ENCODE data around the gene MINPP1. TPM values are rescaled to one million over a fixed set of nuclear protein-coding genes. Genes with fewer than 3 reads are reported as not detected.
A peak's percentile ranks its signal among the peaks of the same experiment; 100 is the strongest.
"Not testable (repeated sequence)": the region's sequence is repeated elsewhere in the genome, so short reads cannot be mapped to it uniquely, and the experiment has no call there.

Gene MINPP1
- total RNA-seq (ENCODE audit: low replicate concordance), result 52.9 and 64.2 TPM in 2 replicates

DNA sequence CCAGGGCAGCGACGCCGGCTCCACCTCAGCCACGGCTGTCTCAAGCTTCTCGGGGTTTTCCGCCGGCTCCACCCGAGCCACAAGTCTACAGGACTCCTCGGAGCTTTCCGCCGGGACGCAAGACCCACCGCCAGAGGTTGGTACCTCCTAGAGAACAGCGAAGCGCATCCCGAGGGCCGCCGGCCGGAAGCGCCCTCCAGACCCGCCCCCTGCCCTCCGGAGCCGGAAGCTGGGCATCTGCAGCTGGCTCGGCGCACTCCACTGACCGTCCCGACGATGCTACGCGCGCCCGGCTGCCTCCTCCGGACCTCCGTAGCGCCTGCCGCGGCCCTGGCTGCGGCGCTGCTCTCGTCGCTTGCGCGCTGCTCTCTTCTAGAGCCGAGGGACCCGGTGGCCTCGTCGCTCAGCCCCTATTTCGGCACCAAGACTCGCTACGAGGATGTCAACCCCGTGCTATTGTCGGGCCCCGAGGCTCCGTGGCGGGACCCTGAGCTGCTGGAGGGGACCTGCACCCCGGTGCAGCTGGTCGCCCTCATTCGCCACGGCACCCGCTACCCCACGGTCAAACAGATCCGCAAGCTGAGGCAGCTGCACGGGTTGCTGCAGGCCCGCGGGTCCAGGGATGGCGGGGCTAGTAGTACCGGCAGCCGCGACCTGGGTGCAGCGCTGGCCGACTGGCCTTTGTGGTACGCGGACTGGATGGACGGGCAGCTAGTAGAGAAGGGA is at the start of gene MINPP1:
TSS of gene MINPP1 (plus strand) at position 254 of the 726 bp plus-strand sequence. CDS start at position 277, 23 bp downstream.
- DNase-seq (ENCODE audit: low spot score), result peak; percentile 94
- Histone ChIP-seq H3K4me2 (peak within 1 kb of the TSS; percentile 93), H3K27me3 (no peaks in the 10 kb centered on the region), H3K4me1 (peaks cover 15% of the 10 kb centered on the region), H3K27ac (peak within 1 kb of the TSS; percentile 69), H3F3A (ENCODE audit: low read depth) (peaks cover 16% of the 10 kb centered on the region), H4K20me1 (ENCODE audit: low read depth) (peaks cover 32% of the 10 kb centered on the region), H3K9me3 (ENCODE audit: low read depth) (no peaks in the 10 kb centered on the region), H3K79me2 (ENCODE audit: low read depth) (peaks cover 56% of the 10 kb centered on the region), H2AFZ (replicated peaks) (peak within 1 kb of the TSS; percentile 99), H3K36me3 (peaks cover 14% of the 10 kb centered on the region), H3K4me3 (peak within 1 kb of the TSS; percentile 99), H3K9ac (peak within 1 kb of the TSS; percentile 59)
- H3K9me3 Mint-ChIP-seq, result no peaks in the 10 kb centered on the region
- peak within 1 kb of the TSS; percentile 95 for H3K4me3 Mint-ChIP-seq
- H3K27ac Mint-ChIP-seq, result peak within 1 kb of the TSS; percentile 87
- H3K36me3 Mint-ChIP-seq, result no peaks in the 10 kb centered on the region
- TF ChIP-seq EZH2phosphoT487 (IDR thresholded peaks at IDR 0.05) (no peak), EZH2 (IDR thresholded peaks at IDR 0.05) (no peak)
- TF ChIP-seq, protein P1, sequence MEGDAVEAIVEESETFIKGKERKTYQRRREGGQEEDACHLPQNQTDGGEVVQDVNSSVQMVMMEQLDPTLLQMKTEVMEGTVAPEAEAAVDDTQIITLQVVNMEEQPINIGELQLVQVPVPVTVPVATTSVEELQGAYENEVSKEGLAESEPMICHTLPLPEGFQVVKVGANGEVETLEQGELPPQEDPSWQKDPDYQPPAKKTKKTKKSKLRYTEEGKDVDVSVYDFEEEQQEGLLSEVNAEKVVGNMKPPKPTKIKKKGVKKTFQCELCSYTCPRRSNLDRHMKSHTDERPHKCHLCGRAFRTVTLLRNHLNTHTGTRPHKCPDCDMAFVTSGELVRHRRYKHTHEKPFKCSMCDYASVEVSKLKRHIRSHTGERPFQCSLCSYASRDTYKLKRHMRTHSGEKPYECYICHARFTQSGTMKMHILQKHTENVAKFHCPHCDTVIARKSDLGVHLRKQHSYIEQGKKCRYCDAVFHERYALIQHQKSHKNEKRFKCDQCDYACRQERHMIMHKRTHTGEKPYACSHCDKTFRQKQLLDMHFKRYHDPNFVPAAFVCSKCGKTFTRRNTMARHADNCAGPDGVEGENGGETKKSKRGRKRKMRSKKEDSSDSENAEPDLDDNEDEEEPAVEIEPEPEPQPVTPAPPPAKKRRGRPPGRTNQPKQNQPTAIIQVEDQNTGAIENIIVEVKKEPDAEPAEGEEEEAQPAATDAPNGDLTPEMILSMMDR (IDR thresholded peaks at IDR 0.05), result no peak
- peaks cover 23% of the 10 kb centered on the region for H3K4me1 Mint-ChIP-seq
- no peaks in the 10 kb centered on the region for H3K27me3 Mint-ChIP-seq (ENCODE audit: insufficient read depth, low read depth)

DNA sequence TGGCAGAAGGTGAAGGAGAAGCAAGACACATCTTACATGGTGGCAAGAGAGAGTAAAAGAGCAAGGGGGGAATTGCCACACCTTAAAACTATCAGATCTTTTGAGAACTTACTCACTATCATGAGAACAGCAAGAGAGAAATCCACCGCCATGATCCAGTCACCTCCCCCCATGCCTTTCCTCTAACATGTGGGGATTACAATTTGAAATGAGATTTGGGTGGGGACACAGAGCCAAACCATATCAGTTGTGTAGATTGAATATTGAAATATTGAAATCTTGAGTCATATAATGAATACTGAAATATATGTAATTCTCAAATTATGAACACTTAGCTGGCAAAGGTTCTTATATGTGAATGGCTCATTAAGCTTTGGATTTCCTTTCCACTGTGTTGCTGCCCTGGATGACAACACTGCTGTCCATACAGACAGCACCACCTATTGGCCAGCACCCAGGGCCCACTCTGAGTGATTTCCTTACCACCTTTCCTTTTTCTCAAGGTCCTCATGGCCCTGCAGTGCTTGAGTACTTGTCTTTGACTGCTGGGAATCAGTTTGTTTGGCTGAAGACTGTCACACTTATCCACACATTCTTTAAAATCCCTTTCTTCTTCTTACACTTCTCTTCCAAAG is 48.0 kb upstream of the MINPP1 start:
- not testable (repeated sequence) for H3K4me1 Mint-ChIP-seq; H3K27me3 Mint-ChIP-seq (ENCODE audit: insufficient read depth, low read depth); H3K36me3 Mint-ChIP-seq; H3K4me3 ChIP-seq; H3K27me3 ChIP-seq; H3K9me3 ChIP-seq (ENCODE audit: low read depth); H3K27ac Mint-ChIP-seq; H3K9me3 Mint-ChIP-seq; H3F3A ChIP-seq (ENCODE audit: low read depth); H3K79me2 ChIP-seq (ENCODE audit: low read depth); H4K20me1 ChIP-seq (ENCODE audit: low read depth); H3K4me1 ChIP-seq; DNase-seq (ENCODE audit: low spot score); H2AFZ ChIP-seq (replicated peaks); H3K27ac ChIP-seq; H3K4me2 ChIP-seq; H3K36me3 ChIP-seq; H3K4me3 Mint-ChIP-seq; H3K9ac ChIP-seq

DNA sequence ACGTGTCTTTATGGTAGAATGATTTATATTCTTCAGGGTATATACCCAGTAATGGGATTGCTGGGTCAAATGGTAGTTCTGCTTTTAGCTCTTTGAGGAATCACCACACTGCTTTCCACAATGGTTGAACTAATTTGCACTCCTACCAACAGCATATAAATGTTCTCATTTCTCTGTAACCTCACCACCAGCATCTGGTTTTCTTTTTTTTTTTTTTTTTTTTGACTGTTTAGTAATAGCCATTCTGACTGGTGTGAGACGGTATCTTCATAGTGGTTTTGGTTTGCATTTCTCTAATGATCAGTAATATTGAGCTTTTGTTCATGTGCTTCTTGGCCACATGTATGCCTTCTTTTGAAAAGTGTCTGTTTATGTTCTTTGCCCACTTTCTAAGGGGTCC is 42.9 kb upstream of the MINPP1 start:
- not testable (repeated sequence) for H3K79me2 ChIP-seq (ENCODE audit: low read depth); H3K27ac Mint-ChIP-seq; DNase-seq (ENCODE audit: low spot score); H3F3A ChIP-seq (ENCODE audit: low read depth); H4K20me1 ChIP-seq (ENCODE audit: low read depth); H3K27me3 ChIP-seq; H3K36me3 Mint-ChIP-seq; H3K4me1 Mint-ChIP-seq; H3K9ac ChIP-seq; H3K9me3 Mint-ChIP-seq; H3K4me1 ChIP-seq; H3K4me2 ChIP-seq; H3K4me3 Mint-ChIP-seq; H3K9me3 ChIP-seq (ENCODE audit: low read depth); H2AFZ ChIP-seq (replicated peaks); H3K27ac ChIP-seq; H3K4me3 ChIP-seq; H3K27me3 Mint-ChIP-seq (ENCODE audit: insufficient read depth, low read depth); H3K36me3 ChIP-seq

GRCh38 chr10:87466849-87467248 is 37.8 kb upstream of the MINPP1 start:
- not testable (repeated sequence) for H3K9me3 ChIP-seq (ENCODE audit: low read depth); H3K4me1 ChIP-seq; H3K27me3 Mint-ChIP-seq (ENCODE audit: insufficient read depth, low read depth); H3K4me1 Mint-ChIP-seq; H3K4me3 ChIP-seq; H3K27me3 ChIP-seq; H3K36me3 Mint-ChIP-seq; DNase-seq (ENCODE audit: low spot score); H3K36me3 ChIP-seq; H3K9ac ChIP-seq; H3K4me2 ChIP-seq; H3K27ac Mint-ChIP-seq; H2AFZ ChIP-seq (replicated peaks); H4K20me1 ChIP-seq (ENCODE audit: low read depth); H3K4me3 Mint-ChIP-seq; H3K9me3 Mint-ChIP-seq; H3K79me2 ChIP-seq (ENCODE audit: low read depth); H3F3A ChIP-seq (ENCODE audit: low read depth); H3K27ac ChIP-seq

- not testable (repeated sequence) for H3F3A ChIP-seq (ENCODE audit: low read depth); H3K4me1 ChIP-seq; H3K27ac Mint-ChIP-seq; H3K4me1 Mint-ChIP-seq; H3K36me3 Mint-ChIP-seq; H3K4me3 Mint-ChIP-seq; H3K4me3 ChIP-seq; H2AFZ ChIP-seq (replicated peaks); H3K9me3 ChIP-seq (ENCODE audit: low read depth); H3K79me2 ChIP-seq (ENCODE audit: low read depth); H3K36me3 ChIP-seq; H3K4me2 ChIP-seq; H3K27ac ChIP-seq; H3K27me3 ChIP-seq; H3K9me3 Mint-ChIP-seq; DNase-seq (ENCODE audit: low spot score); H4K20me1 ChIP-seq (ENCODE audit: low read depth); H3K9ac ChIP-seq; H3K27me3 Mint-ChIP-seq (ENCODE audit: insufficient read depth, low read depth)
These were observed 16.0 kb upstream of the MINPP1 start for GRCh38 chr10:87488733-87489132.

DNA sequence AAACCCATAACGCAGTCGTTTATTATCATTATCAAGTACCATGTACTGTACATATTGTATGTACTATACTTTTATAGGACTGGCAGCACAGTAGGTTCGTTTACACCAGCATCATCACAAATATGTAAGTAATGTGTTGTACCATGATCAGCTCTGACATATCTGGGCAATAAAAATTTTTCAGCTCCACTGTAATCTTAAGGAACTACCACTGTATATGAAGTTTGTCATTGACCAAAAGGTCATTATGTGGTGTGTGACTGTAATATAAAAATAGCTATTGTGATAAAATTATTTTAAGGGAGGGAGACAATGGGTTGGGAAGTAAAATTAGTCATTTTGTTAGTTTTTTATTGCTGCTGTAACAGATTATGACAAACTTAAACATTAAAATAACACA is 14.4 kb upstream of the MINPP1 start:
- H4K20me1 ChIP-seq (ENCODE audit: low read depth); H3K27ac ChIP-seq; H3K79me2 ChIP-seq (ENCODE audit: low read depth); H3K4me3 ChIP-seq; H3K4me1 ChIP-seq; H3F3A ChIP-seq (ENCODE audit: low read depth); H3K36me3 ChIP-seq; H3K4me2 ChIP-seq; H3K9ac ChIP-seq; H3K9me3 Mint-ChIP-seq; H3K36me3 Mint-ChIP-seq; H3K4me3 Mint-ChIP-seq; H3K27ac Mint-ChIP-seq; H3K27me3 ChIP-seq; H2AFZ ChIP-seq (replicated peaks); H3K4me1 Mint-ChIP-seq; H3K27me3 Mint-ChIP-seq (ENCODE audit: insufficient read depth, low read depth); H3K9me3 ChIP-seq (ENCODE audit: low read depth); DNase-seq (ENCODE audit: low spot score): not testable (repeated sequence)

DNA sequence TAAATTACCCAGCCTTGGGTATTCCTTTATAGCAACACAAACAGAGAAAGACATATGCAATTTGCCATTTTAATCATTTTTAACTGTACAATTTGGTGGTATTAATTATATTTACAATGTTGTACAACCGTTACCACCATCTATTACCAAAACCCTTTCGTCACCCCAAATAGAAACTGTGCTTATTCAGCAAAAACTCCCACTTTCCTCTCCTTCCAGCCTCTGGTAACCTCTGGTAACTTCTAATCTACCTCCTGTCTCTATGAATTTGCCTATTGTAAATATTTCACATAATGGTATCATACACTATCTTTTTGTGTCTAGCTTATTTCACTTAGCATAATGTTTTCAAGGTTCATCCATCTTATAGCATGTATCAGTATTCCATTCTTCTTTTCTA is 12.2 kb upstream of the MINPP1 start:
- not testable (repeated sequence) for H3K27ac Mint-ChIP-seq

More for the DNA sequence above, 12.2 kb upstream of the MINPP1 start:
- H3K4me3 Mint-ChIP-seq; H3K9me3 ChIP-seq (ENCODE audit: low read depth); H3K4me2 ChIP-seq; DNase-seq (ENCODE audit: low spot score); H3F3A ChIP-seq (ENCODE audit: low read depth); H4K20me1 ChIP-seq (ENCODE audit: low read depth); H3K27me3 Mint-ChIP-seq (ENCODE audit: insufficient read depth, low read depth); H3K4me1 Mint-ChIP-seq; H3K9me3 Mint-ChIP-seq; H3K4me3 ChIP-seq; H3K27me3 ChIP-seq; H2AFZ ChIP-seq (replicated peaks); H3K79me2 ChIP-seq (ENCODE audit: low read depth); H3K27ac ChIP-seq; H3K36me3 Mint-ChIP-seq; H3K36me3 ChIP-seq; H3K9ac ChIP-seq; H3K4me1 ChIP-seq: not testable (repeated sequence)

Data from neural progenitor cell (in vitro differentiated cells).